Neural cell (in vitro differentiated cells): ENCODE data around the gene HMCN2. TPM values are rescaled to one million over a fixed set of nuclear protein-coding genes. Genes with fewer than 3 reads are reported as not detected.

Experiments
- H2AFZ ChIP-seq: fragments of 200-600, 300-800 bp; sonication (generic), shearing (Covaris generic); 2 replicates; pipeline ENCODE4 v1.6.0; 2014; ENCODE audit warnings: low read depth, mild to moderate bottlenecking, antibody characterized with exemption, low read length, moderate library complexity
- H3F3A ChIP-seq: fragments of 200-600 bp; shearing (Covaris generic); 2 replicates; pipeline ENCODE4 v1.6.1; 2016; ENCODE audit warnings: mild to moderate bottlenecking, moderate library complexity, mixed read lengths, antibody characterized with exemption, low read length; ENCODE audit not compliant: insufficient read depth, poor library complexity, severe bottlenecking
- H3K27ac ChIP-seq: fragments of 200-600, 300-800 bp; sonication (generic), shearing (Covaris generic); 2 replicates; pipeline ENCODE4 v1.5.1; 2014; ENCODE audit warnings: mild to moderate bottlenecking, low read length, moderate library complexity
- H3K27me3 ChIP-seq: fragments of 300-800, 200-600 bp; sonication (generic), shearing (Covaris generic); 2 replicates; pipeline ENCODE4 v1.6.0; 2014; ENCODE audit warnings: mild to moderate bottlenecking, low read depth, low read length, moderate library complexity; ENCODE audit not compliant: insufficient read depth
- H3K36me3 ChIP-seq: fragments of 300-800, 200-600 bp; sonication (generic), shearing (Covaris generic); 2 replicates; pipeline ENCODE4 v1.5.1; 2014; ENCODE audit warnings: mild to moderate bottlenecking, antibody characterized with exemption, low read length, moderate library complexity; ENCODE audit not compliant: insufficient read depth
- H3K4me2 ChIP-seq: fragments of 300-800, 200-600 bp; sonication (generic), shearing (Covaris generic); 2 replicates; pipeline ENCODE4 v1.6.0; 2014; ENCODE audit warnings: mild to moderate bottlenecking, low read length
- H3K4me3 ChIP-seq: fragments of 300-800, 200-600 bp; sonication (generic), shearing (Covaris generic); 2 replicates; pipeline ENCODE4 v1.5.1; 2014; ENCODE audit warnings: mild to moderate bottlenecking, low read length, moderate library complexity
- H3K79me2 ChIP-seq: fragments of 200-600 bp; shearing (Covaris generic); replicated peaks from 2 replicates; pipeline ENCODE4 v1.6.0; 2014; ENCODE audit warnings: mild to moderate bottlenecking, low read length, moderate library complexity; ENCODE audit not compliant: insufficient read depth
- H3K9ac ChIP-seq: fragments of 300-800, 200-600 bp; sonication (generic), shearing (Covaris generic); 2 replicates; pipeline ENCODE4 v1.6.1; 2016; ENCODE audit warnings: mild to moderate bottlenecking, low read length, mixed read lengths
- H3K9me2 ChIP-seq: fragments of 200-600 bp; shearing (Covaris generic); 2 replicates; pipeline ENCODE4 v1.6.1; 2016; ENCODE audit warnings: mild to moderate bottlenecking, low read length, mixed read lengths; ENCODE audit not compliant: insufficient read depth
- H3K9me3 ChIP-seq: fragments of 200-600, 300-800 bp; sonication (generic), shearing (Covaris generic); 2 replicates; pipeline ENCODE4 v1.6.1; 2016; ENCODE audit warnings: mild to moderate bottlenecking, mixed run types, low read length, moderate library complexity, mixed read lengths
- H4K20me1 ChIP-seq: fragments of 200-600 bp; shearing (Covaris generic); 2 replicates; pipeline ENCODE4 v1.6.1; 2016; ENCODE audit warnings: mild to moderate bottlenecking, mixed run types; ENCODE audit not compliant: insufficient read depth
- CTCF ChIP-seq: fragments of 450-650 bp; IDR thresholded peaks from 2 replicates; pipeline ENCODE4 v1.5.1; 2014; ENCODE audit warnings: antibody characterized with exemption, mild to moderate bottlenecking, moderate library complexity; ENCODE audit not compliant: poor library complexity, severe bottlenecking
- EP300 ChIP-seq: fragments of 450-650 bp; conservative IDR thresholded peaks from 2 replicates; pipeline ENCODE4 v1.6.1; 2014; ENCODE audit warnings: antibody characterized with exemption, mild to moderate bottlenecking, moderate library complexity; ENCODE audit not compliant: poor library complexity, severe bottlenecking
- EZH2 ChIP-seq: fragments of 200-600, 300-800 bp; shearing (Covaris generic), sonication (generic); IDR thresholded peaks from 2 replicates; pipeline ENCODE4 v1.6.1; 2014; ENCODE audit warnings: antibody characterized with exemption, low read length, borderline replicate concordance, mild to moderate bottlenecking; ENCODE audit not compliant: insufficient read depth, poor library complexity, severe bottlenecking
- MXI1 ChIP-seq: fragments of 450-650 bp; conservative IDR thresholded peaks from 2 replicates; pipeline ENCODE4 v1.6.1; 2014; ENCODE audit warnings: antibody characterized with exemption, mild to moderate bottlenecking; ENCODE audit not compliant: poor library complexity, severe bottlenecking
- POLR2AphosphoS5 ChIP-seq: IDR thresholded peaks from 2 replicates; pipeline ENCODE4 v1.6.1; 2012
- RAD21 ChIP-seq: fragments of 450-650 bp; conservative IDR thresholded peaks from 2 replicates; pipeline ENCODE4 v1.6.1; 2014; ENCODE audit warnings: antibody characterized with exemption, mild to moderate bottlenecking, moderate library complexity
- REST ChIP-seq: IDR thresholded peaks from 2 replicates; pipeline ENCODE4 v1.6.1; 2012; ENCODE audit warnings: borderline replicate concordance
- SMC3 ChIP-seq: fragments of 450-650 bp; conservative IDR thresholded peaks from 2 replicates; pipeline ENCODE4 v1.6.1; 2014; ENCODE audit warnings: antibody characterized with exemption, mild to moderate bottlenecking, moderate library complexity; ENCODE audit not compliant: poor library complexity
- TAF1 ChIP-seq: IDR thresholded peaks from 2 replicates; pipeline ENCODE4 v1.6.1; 2012; ENCODE audit warnings: low read depth
- polyA plus RNA-seq: library from polyadenylated mRNA; depleted of rRNA; stranded (reverse); fragments of >200 nt; gene quantifications from 2 replicates; pipeline ENCODE4 v1.2.3, GENCODE V29; 2014

The HMCN2 gene
- polyA plus RNA-seq, 1 donor from 2014 or later = 1.7 TPM

DNA sequence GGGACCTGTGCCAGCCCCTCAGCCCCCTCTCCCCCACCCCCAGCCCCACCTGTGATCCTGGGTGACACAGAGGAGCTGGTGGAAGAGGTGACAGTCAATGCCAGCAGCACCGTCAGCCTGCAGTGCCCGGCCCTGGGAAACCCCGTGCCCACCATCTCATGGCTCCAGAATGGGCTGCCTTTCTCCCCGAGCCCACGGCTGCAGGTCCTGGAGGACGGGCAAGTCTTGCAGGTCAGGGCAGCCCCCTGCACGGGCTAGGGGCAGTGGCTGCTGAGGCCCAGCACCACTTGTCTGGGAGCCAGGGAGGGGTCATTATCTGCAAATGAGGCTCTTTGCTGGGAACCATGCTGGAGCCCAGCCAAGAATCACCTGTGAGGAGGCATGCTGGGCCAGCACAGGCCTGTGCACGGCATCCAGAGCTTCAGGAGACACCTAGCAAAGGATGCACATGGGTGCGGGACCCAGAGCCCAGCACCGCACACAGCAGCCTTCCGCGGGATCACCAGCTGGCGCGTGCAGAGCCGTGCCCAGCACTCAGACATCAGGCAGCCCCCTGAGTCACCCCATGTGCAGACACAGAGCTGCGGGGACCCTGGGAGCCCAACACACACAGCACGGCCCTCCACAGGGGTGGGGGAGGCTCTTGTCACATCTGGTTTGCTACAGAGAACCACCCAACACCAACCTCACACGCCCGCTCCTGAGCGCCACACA, 117.2 kb downstream of the HMCN2 start:
- H3K27ac ChIP-seq = no peak overlapping the region
- no peaks in the 10 kb centered on the region for H3K36me3 ChIP-seq
- no peak overlapping the region for H3K4me2 ChIP-seq
- no peaks in the 10 kb centered on the region for H4K20me1 ChIP-seq
- no peak overlapping the region for H3K9ac ChIP-seq
- H3K27me3 ChIP-seq = no peaks in the 10 kb centered on the region
- no peak overlapping the region for H3K4me3 ChIP-seq
- H3K9me3 ChIP-seq = no peaks in the 10 kb centered on the region
- no peak for TF ChIP-seq CTCF
- no peak for TF ChIP-seq TAF1
- no peak for TF ChIP-seq RAD21
- no peak for TF ChIP-seq POLR2AphosphoS5
- TF ChIP-seq REST = no peak
- TF ChIP-seq EP300 = no peak
- TF ChIP-seq SMC3 = no peak
- no peak for TF ChIP-seq EZH2
- no peaks in the 10 kb centered on the region for H3K79me2 ChIP-seq
- no peaks in the 10 kb centered on the region for H3K9me2 ChIP-seq
- no peak overlapping the region for H2AFZ ChIP-seq
- no peaks in the 10 kb centered on the region for H3F3A ChIP-seq

DNA sequence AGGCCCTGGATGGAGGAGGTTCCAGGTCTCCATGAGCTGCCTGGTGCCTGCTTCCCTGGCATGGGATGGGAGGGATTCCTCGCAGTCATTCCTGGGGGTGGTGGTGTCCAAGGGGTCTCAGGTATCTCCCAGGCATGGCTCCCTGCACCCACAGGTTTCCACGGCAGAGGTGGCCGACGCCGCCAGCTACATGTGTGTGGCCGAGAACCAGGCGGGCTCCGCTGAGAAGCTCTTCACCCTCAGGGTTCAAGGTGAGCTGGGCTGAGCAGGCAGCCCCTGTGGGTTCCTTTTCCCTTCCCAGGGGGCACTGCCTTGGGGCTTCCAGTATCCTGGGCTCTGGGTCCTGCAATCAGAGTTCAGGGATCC, 117.8 kb downstream of the HMCN2 start:
- H3K27ac ChIP-seq = no peak overlapping the region
- no peaks in the 10 kb centered on the region for H3K27me3 ChIP-seq
- H3K9me3 ChIP-seq = no peaks in the 10 kb centered on the region
- H4K20me1 ChIP-seq = no peaks in the 10 kb centered on the region
- no peak overlapping the region for H3K4me2 ChIP-seq
- no peaks in the 10 kb centered on the region for H3K79me2 ChIP-seq
- H3K9me2 ChIP-seq = no peaks in the 10 kb centered on the region
- H3K36me3 ChIP-seq = no peaks in the 10 kb centered on the region
- no peak overlapping the region for H3K4me3 ChIP-seq
- H3K9ac ChIP-seq = no peak overlapping the region
- no peaks in the 10 kb centered on the region for H3F3A ChIP-seq
- H2AFZ ChIP-seq = no peak overlapping the region
- no peak for TF ChIP-seq MXI1
- no peak for TF ChIP-seq TAF1
- no peak for TF ChIP-seq SMC3
- TF ChIP-seq CTCF = no peak
